WTC11 (cell line): ENCODE measurements around the gene CLEC1B. TPM values are rescaled to one million over a fixed set of nuclear protein-coding genes. Genes with fewer than 3 reads are reported as not detected.
"Not testable (repeated sequence)": the region's sequence is repeated elsewhere in the genome, so short reads cannot be mapped to it uniquely, and the experiment has no call there.

Experiments
- ATAC-seq: fragments of 200-7000 bp; cut with Tn5 transposase; 2 replicates; pipeline ENCODE4 v1.10.0; 2021; ENCODE audit warnings: mild to moderate bottlenecking, moderate library complexity
- CTCF ChIA-PET: fragments of 300-600 bp; sonication (Branson Sonifier 250); formaldehyde crosslinking; loops from one replicate; lab custom pipeline; 2021; ENCODE audit warnings: antibody characterized with exemption; lab: Charles Lee
- POLR2A ChIA-PET: fragments of 350-600 bp; sonication (Branson Sonifier 250); formaldehyde crosslinking; loops from one replicate; lab custom pipeline; 2021; ENCODE audit warnings: antibody characterized with exemption; lab: Charles Lee
- DNase-seq: peaks from one replicate; pipeline ENCODE4 v3.0.0; 2021; ENCODE audit warnings: low spot score
- H3K27ac Mint-ChIP-seq: 2 replicates; pipeline ENCODE4 v1.8.0; 2021; ENCODE audit warnings: mixed read lengths
- H3K27me3 Mint-ChIP-seq: 2 replicates; pipeline ENCODE4 v1.8.0; 2021; ENCODE audit warnings: low read depth, mild to moderate bottlenecking, moderate library complexity, mixed read lengths
- H3K36me3 Mint-ChIP-seq: 2 replicates; pipeline ENCODE4 v1.8.0; 2021; ENCODE audit warnings: mixed read lengths
- H3K4me1 Mint-ChIP-seq: 2 replicates; pipeline ENCODE4 v1.8.0; 2022; ENCODE audit warnings: mixed read lengths
- H3K4me3 Mint-ChIP-seq: 2 replicates; pipeline ENCODE4 v1.8.0; 2021; ENCODE audit warnings: mild to moderate bottlenecking, moderate library complexity, mixed read lengths
- H3K9me3 Mint-ChIP-seq: 2 replicates; pipeline ENCODE4 v1.8.0; 2021; ENCODE audit warnings: mixed read lengths
- ATF6 ChIP-seq: sonication (generic); formaldehyde crosslinking; IDR thresholded peaks from 2 replicates; pipeline ENCODE4 v1.8.1; 2023; ENCODE audit warnings: mild to moderate bottlenecking, missing genetic modification reagents
- E2F4 ChIP-seq: sonication (generic); formaldehyde crosslinking; IDR thresholded peaks from 2 replicates; pipeline ENCODE4 v1.8.1; 2022; ENCODE audit warnings: low read depth, mild to moderate bottlenecking, moderate library complexity, missing genetic modification reagents, borderline replicate concordance
- EMX1 ChIP-seq: fragments of 250-450 bp; sonication (Bioruptor Pico); IDR thresholded peaks from 2 replicates; pipeline ENCODE4 v1.8.0; 2021; ENCODE audit warnings: mild to moderate bottlenecking
- ERG ChIP-seq: fragments of 250-450 bp; sonication (Bioruptor Pico); IDR thresholded peaks from 2 replicates; pipeline ENCODE4 v1.8.0; 2021; ENCODE audit warnings: mild to moderate bottlenecking
- FOXK1 ChIP-seq: sonication (generic); formaldehyde crosslinking; IDR thresholded peaks from 2 replicates; pipeline ENCODE4 v1.8.0; 2022; ENCODE audit warnings: mild to moderate bottlenecking, moderate library complexity, missing genetic modification reagents
- FOXP1 ChIP-seq: sonication (generic); formaldehyde crosslinking; IDR thresholded peaks from 2 replicates; pipeline ENCODE4 v1.8.0; 2022; ENCODE audit warnings: missing genetic modification reagents, mild to moderate bottlenecking, moderate library complexity, borderline replicate concordance
- FOXP4 ChIP-seq: sonication (generic); formaldehyde crosslinking; IDR thresholded peaks from 2 replicates; pipeline ENCODE4 v1.8.0; 2022; ENCODE audit warnings: mild to moderate bottlenecking, missing genetic modification reagents
- GRHL2 ChIP-seq: fragments of 250-450 bp; sonication (Bioruptor Pico); IDR thresholded peaks from 2 replicates; pipeline ENCODE4 v1.8.0; 2022; ENCODE audit warnings: mild to moderate bottlenecking, moderate library complexity; ENCODE audit not compliant: insufficient replicate concordance, severe bottlenecking
- MAX ChIP-seq: sonication (generic); formaldehyde crosslinking; IDR thresholded peaks from 2 replicates; pipeline ENCODE4 v1.8.0; 2022; ENCODE audit warnings: mild to moderate bottlenecking, missing genetic modification reagents
- MXD4 ChIP-seq: fragments of 250-450 bp; sonication (Bioruptor Pico); IDR thresholded peaks from 2 replicates; pipeline ENCODE4 v1.8.0; 2021; ENCODE audit warnings: mild to moderate bottlenecking, moderate library complexity, borderline replicate concordance
- NFE2L1 ChIP-seq: sonication (generic); formaldehyde crosslinking; IDR thresholded peaks from 2 replicates; pipeline ENCODE4 v1.8.1; 2023; ENCODE audit warnings: missing genetic modification reagents
- NR1H2 ChIP-seq: sonication (generic); formaldehyde crosslinking; IDR thresholded peaks from 2 replicates; pipeline ENCODE4 v1.9.0; 2021; ENCODE audit warnings: mild to moderate bottlenecking, moderate library complexity, missing genetic modification reagents
- NR3C1 ChIP-seq: sonication (generic); formaldehyde crosslinking; conservative IDR thresholded peaks from 2 replicates; pipeline ENCODE4 v1.8.1; 2023; ENCODE audit warnings: low read depth, mild to moderate bottlenecking, missing genetic modification reagents
- PRRX2 ChIP-seq: fragments of 250-450 bp; sonication (Bioruptor Pico); IDR thresholded peaks from 2 replicates; pipeline ENCODE4 v1.8.0; 2021; ENCODE audit warnings: mild to moderate bottlenecking
- STAT6 ChIP-seq: sonication (generic); formaldehyde crosslinking; conservative IDR thresholded peaks from 2 replicates; pipeline ENCODE4 v1.8.1; 2023; ENCODE audit warnings: mild to moderate bottlenecking, low read depth, missing genetic modification reagents, moderate library complexity
- ZNF219 ChIP-seq: sonication (generic); formaldehyde crosslinking; IDR thresholded peaks from 2 replicates; pipeline ENCODE4 v1.8.0; 2023; ENCODE audit warnings: missing genetic modification reagents, mild to moderate bottlenecking, borderline replicate concordance
- ZNF423 ChIP-seq: fragments of 250-450 bp; sonication (Bioruptor Pico); IDR thresholded peaks from 2 replicates; pipeline ENCODE4 v2.1.2; 2022; ENCODE audit warnings: mild to moderate bottlenecking, moderate library complexity
- ZSCAN18 ChIP-seq: fragments of 250-450 bp; sonication (Bioruptor Pico); IDR thresholded peaks from 2 replicates; pipeline ENCODE4 v2.1.2; 2022; ENCODE audit warnings: mild to moderate bottlenecking, moderate library complexity
- total RNA-seq: library from RNA; stranded (reverse); gene quantifications from 3 replicates; pipeline ENCODE4 v1.2.3, GENCODE V29; 2021

CLEC1B gene
- total RNA-seq, 1 experiment from 2014 or later: not detected

GRCh38 chr12:9977916-9978315 is 21.0 kb downstream of the CLEC1B start (continued):
- TF ChIP-seq ZNF219 (CRISPR knock-in tag) (no peak), MXD4 (no peak), PRRX2 (no peak), STAT6 (CRISPR knock-in tag) (no peak), GRHL2 (CRISPR knock-in tag) (no peak)

GRCh38 chr12:9976626-9977025 is 22.3 kb downstream of the CLEC1B start:
- H3K4me3 Mint-ChIP-seq, H3K4me1 Mint-ChIP-seq, H3K27ac Mint-ChIP-seq, DNase-seq, CTCF ChIA-PET, H3K27me3 Mint-ChIP-seq, ATAC-seq, POLR2A ChIA-PET: not testable (repeated sequence)
- Mint-ChIP-seq H3K9me3 (peaks cover 39% of the 10 kb centered on the region), H3K36me3 (peaks cover 29% of the 10 kb centered on the region)

- ChIA-PET CTCF (no interaction called here), POLR2A (no interaction called here)
- peaks cover 39% of the 10 kb centered on the region for H3K9me3 Mint-ChIP-seq
- no peak overlapping the region for H3K4me3 Mint-ChIP-seq
- H3K27me3 Mint-ChIP-seq: peaks cover 5% of the 10 kb centered on the region; the same call in 1 of the 2 replicates
- H3K4me1 Mint-ChIP-seq: peaks cover 9% of the 10 kb centered on the region
- DNase-seq: no peak
- H3K36me3 Mint-ChIP-seq: peaks cover 29% of the 10 kb centered on the region
- H3K27ac Mint-ChIP-seq: no peak overlapping the region
- no peak for ATAC-seq
- no peak for TF ChIP-seq NR3C1 (CRISPR knock-in tag)
- TF ChIP-seq EMX1 (CRISPR knock-in tag): no peak
- TF ChIP-seq ERG: no peak
- no peak for TF ChIP-seq FOXP1 (CRISPR knock-in tag)
- no peak for TF ChIP-seq NR1H2 (CRISPR knock-in tag)
- TF ChIP-seq MAX (CRISPR knock-in tag): no peak
- no peak for TF ChIP-seq E2F4
- no peak for TF ChIP-seq FOXK1 (CRISPR knock-in tag)
- TF ChIP-seq FOXP4 (CRISPR knock-in tag): no peak
- TF ChIP-seq ZNF423 (CRISPR knock-in tag): no peak
- TF ChIP-seq NFE2L1 (CRISPR knock-in tag): no peak
- no peak for TF ChIP-seq ZSCAN18
- no peak for TF ChIP-seq ATF6
Measured at GRCh38 chr12:9975614-9976013, 23.3 kb downstream of the CLEC1B start.
